ENCODE measurements around the gene SLC26A11.

- no peak for TF ChIP-seq REST (IDR thresholded peaks at IDR 0.05)
- no peak for TF ChIP-seq ESRRA (IDR thresholded peaks at IDR 0.05; ENCODE audit: borderline replicate concordance, low read length)
- TF ChIP-seq HDAC2 (IDR thresholded peaks at IDR 0.05): no peak
- no peak for TF ChIP-seq POLR2A (IDR thresholded peaks at IDR 0.05; ENCODE audit: low read length)
- no peak for TF ChIP-seq KDM1A (IDR thresholded peaks at IDR 0.05; ENCODE audit: low read depth)
- no peak for TF ChIP-seq ZFP36 (IDR thresholded peaks at IDR 0.05; ENCODE audit: borderline replicate concordance, partially characterized antibody)
- TF ChIP-seq CTCF (IDR thresholded peaks at IDR 0.05): no peak
- no peak for TF ChIP-seq RFX5 (IDR thresholded peaks at IDR 0.05)
- no peak for TF ChIP-seq USF2 (IDR thresholded peaks at IDR 0.05)
- no peak for TF ChIP-seq E2F6 (IDR thresholded peaks at IDR 0.05; ENCODE audit: borderline replicate concordance, low read depth)
- no peak for TF ChIP-seq FOSB (CRISPR knock-in tag; IDR thresholded peaks at IDR 0.05)
- TF ChIP-seq NPAS2 (CRISPR knock-in tag; IDR thresholded peaks at IDR 0.05; ENCODE audit: borderline replicate concordance): no peak
- TF ChIP-seq CBX2 (IDR thresholded peaks at IDR 0.05; ENCODE audit: borderline replicate concordance, low read depth): no peak
- TF ChIP-seq MYC (IDR thresholded peaks at IDR 0.05; ENCODE audit: borderline replicate concordance, low read length): no peak
These were observed 71.7 kb downstream of the SLC26A11 start for GRCh38 chr17:80291691-80292487.

All from A549 (cell line).